ENCODE results near the gene ANKZF1. TPM values are rescaled to one million over a fixed set of nuclear protein-coding genes. Genes with fewer than 3 reads are reported as not detected.

The ANKZF1 gene
- polyA plus RNA-seq, 3 donors: 7.6 to 79.3 (median 10.4) TPM

GRCh38 chr2:219207134-219207883 is 22.3 kb upstream of the ANKZF1 start:
- Histone ChIP-seq H4K20me1 (ENCODE audit: insufficient read depth, low read length) (peaks cover 10% of the 10 kb centered on the region), H3K9me3 (replicated peaks in 1 of 2; ENCODE audit: control insufficient read depth in 1 of 2, insufficient read depth in 1 of 2, low read length in 2 of 2) (peaks cover 0 to 4% of the 10 kb centered on the region in 2 donors), H3K4me1 (ENCODE audit: control insufficient read depth in 1 of 2, insufficient read depth in 2 of 2, low read length in 2 of 2) (peaks cover 19 to 21% of the 10 kb centered on the region in 2 donors), H3K36me3 (replicated peaks in 1 of 2; ENCODE audit: control insufficient read depth in 1 of 2, insufficient read depth in 2 of 2, low read length in 2 of 2) (peaks cover 16 to 31% of the 10 kb centered on the region in 2 donors), H3K27me3 (ENCODE audit: control insufficient read depth in 2 of 2, insufficient read depth in 2 of 2, low read length in 2 of 2) (no peaks in the 10 kb centered on the region), H3K9ac (ENCODE audit: insufficient read depth, low read length, poor library complexity, severe bottlenecking) (peak overlapping the region; percentile 78), H2AFZ (ENCODE audit: insufficient read depth, low read depth, low read length, poor library complexity, severe bottlenecking) (peak overlapping the region; percentile 93), H3K27ac (ENCODE audit: low read depth in 1 of 2, low read length in 2 of 2) (peak overlapping the region; percentile 72 to 91), H3K79me2 (ENCODE audit: insufficient read depth, low read length) (no peaks in the 10 kb centered on the region), H3K4me3 (replicated peaks in 1 of 3; ENCODE audit: low read depth in 2 of 3, low read length in 3 of 3) (peak overlapping the region; percentile 78 to 85 (median 83)), H3K4me2 (replicated peaks; ENCODE audit: extremely low read depth, low read length, poor library complexity, severe bottlenecking) (peak overlapping the region; percentile 91)
- Mint-ChIP-seq H3K36me3 (peaks cover 26 to 35% of the 10 kb centered on the region in 2 donors), H3K4me3 (peak overlapping the region; percentile 79 to 86), H3K27ac (peak overlapping the region in 6 of 7 donors; percentile 81 to 89 (median 86)), H3K27me3 (ENCODE audit: low read depth in 3 of 3) (peaks cover under 1 to 2% (median 2%) of the 10 kb centered on the region in 3 donors), H3K9me3 (peaks cover 2 to 8% (median 4%) of the 10 kb centered on the region in 7 donors), H3K4me1 (peaks cover 39% of the 10 kb centered on the region)
- WGBS (ENCODE audit: insufficient coverage): 26% methylated on average over 22 of the region's 22 CpGs
- DNase-seq: no peak
- intact Hi-C loops (cut with micrococcal nuclease): loop anchor here in 1 of 2 donors (2.0 kb wide), 1 partner anchor 29 kb away; the partner anchor contains the start of gene RETREG2
- TF ChIP-seq, protein P1, sequence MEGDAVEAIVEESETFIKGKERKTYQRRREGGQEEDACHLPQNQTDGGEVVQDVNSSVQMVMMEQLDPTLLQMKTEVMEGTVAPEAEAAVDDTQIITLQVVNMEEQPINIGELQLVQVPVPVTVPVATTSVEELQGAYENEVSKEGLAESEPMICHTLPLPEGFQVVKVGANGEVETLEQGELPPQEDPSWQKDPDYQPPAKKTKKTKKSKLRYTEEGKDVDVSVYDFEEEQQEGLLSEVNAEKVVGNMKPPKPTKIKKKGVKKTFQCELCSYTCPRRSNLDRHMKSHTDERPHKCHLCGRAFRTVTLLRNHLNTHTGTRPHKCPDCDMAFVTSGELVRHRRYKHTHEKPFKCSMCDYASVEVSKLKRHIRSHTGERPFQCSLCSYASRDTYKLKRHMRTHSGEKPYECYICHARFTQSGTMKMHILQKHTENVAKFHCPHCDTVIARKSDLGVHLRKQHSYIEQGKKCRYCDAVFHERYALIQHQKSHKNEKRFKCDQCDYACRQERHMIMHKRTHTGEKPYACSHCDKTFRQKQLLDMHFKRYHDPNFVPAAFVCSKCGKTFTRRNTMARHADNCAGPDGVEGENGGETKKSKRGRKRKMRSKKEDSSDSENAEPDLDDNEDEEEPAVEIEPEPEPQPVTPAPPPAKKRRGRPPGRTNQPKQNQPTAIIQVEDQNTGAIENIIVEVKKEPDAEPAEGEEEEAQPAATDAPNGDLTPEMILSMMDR (IDR thresholded peaks at IDR 0.05): no peak

DNA sequence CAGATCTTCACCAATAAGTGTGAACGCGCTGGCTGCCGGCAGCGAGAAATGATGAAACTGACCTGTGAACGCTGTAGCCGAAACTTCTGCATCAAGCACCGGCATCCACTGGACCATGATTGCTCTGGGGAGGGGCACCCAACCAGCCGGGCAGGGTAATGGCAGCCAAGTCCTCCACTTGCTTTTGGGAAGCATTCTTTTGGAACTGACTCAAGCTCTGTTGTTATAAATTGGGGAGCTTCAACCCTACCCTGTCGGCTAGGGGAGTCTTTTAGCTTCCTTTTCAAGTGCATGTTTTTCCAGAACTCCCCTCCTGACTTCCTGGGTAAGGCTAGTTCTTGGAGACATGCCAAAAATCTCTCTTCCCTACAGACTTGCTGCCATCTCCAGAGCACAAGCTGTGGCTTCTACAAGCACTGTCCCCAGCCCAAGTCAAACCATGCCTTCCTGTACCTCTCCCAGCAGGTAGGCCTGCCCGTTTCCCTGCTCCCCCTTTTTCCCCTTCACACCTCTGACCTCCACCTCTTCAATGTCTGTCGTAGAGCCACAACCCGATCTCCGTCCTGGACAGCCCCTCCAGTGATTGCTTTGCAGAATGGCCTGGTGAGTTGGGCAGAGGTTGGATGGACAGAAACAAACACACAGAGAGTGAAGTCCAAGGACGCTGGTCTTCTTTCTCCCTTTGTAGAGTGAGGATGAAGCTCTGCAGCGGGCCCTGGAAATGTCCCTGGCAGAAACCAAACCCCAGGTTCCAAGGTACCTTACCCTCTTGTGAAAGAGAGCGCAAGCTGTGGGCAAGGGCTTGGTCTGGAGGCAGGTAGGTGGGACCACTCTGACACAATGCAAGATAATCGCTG is 21.5 kb upstream of the ANKZF1 start:
- Mint-ChIP-seq H3K4me3 (peak overlapping the region; percentile 30 to 86), H3K9me3 (peaks cover 2 to 8% (median 4%) of the 10 kb centered on the region in 7 donors), H3K36me3 (peaks cover 30 to 40% of the 10 kb centered on the region in 2 donors), H3K27ac (peak overlapping the region in 3 of 7 donors; percentile 22 to 87 (median 86)), H3K4me1 (peaks cover 39% of the 10 kb centered on the region), H3K27me3 (ENCODE audit: low read depth in 3 of 3) (peaks cover 0 to 2% (median 0%) of the 10 kb centered on the region in 3 donors)
- Histone ChIP-seq H3K27ac (ENCODE audit: low read depth in 1 of 2, low read length in 2 of 2) (no peak overlapping the region), H3K9me3 (replicated peaks in 1 of 2; ENCODE audit: control insufficient read depth in 1 of 2, insufficient read depth in 1 of 2, low read length in 2 of 2) (peaks cover 0 to 4% of the 10 kb centered on the region in 2 donors), H2AFZ (ENCODE audit: insufficient read depth, low read depth, low read length, poor library complexity, severe bottlenecking) (no peak overlapping the region), H4K20me1 (ENCODE audit: insufficient read depth, low read length) (peaks cover 10% of the 10 kb centered on the region), H3K27me3 (ENCODE audit: control insufficient read depth in 2 of 2, insufficient read depth in 2 of 2, low read length in 2 of 2) (no peaks in the 10 kb centered on the region), H3K79me2 (ENCODE audit: insufficient read depth, low read length) (no peaks in the 10 kb centered on the region), H3K4me2 (replicated peaks; ENCODE audit: extremely low read depth, low read length, poor library complexity, severe bottlenecking) (peak overlapping the region; percentile 91), H3K36me3 (replicated peaks in 1 of 2; ENCODE audit: control insufficient read depth in 1 of 2, insufficient read depth in 2 of 2, low read length in 2 of 2) (peaks cover 16 to 31% of the 10 kb centered on the region in 2 donors), H3K4me1 (ENCODE audit: control insufficient read depth in 1 of 2, insufficient read depth in 2 of 2, low read length in 2 of 2) (peaks cover 19 to 21% of the 10 kb centered on the region in 2 donors), H3K4me3 (replicated peaks in 1 of 3; ENCODE audit: low read depth in 2 of 3, low read length in 3 of 3) (no peak overlapping the region), H3K9ac (ENCODE audit: insufficient read depth, low read length, poor library complexity, severe bottlenecking) (no peak overlapping the region)
- DNase-seq: no peak
- 64% methylated on average over 10 of the region's 17 CpGs for WGBS (ENCODE audit: insufficient coverage)
- intact Hi-C loops (cut with micrococcal nuclease): loop anchor here in 1 of 2 donors (2.0 kb wide), 1 partner anchor 29 kb away; the partner anchor contains the start of gene RETREG2
- TF ChIP-seq, protein P1 (IDR thresholded peaks at IDR 0.05): no peak

Data from CD14-positive monocyte (primary cell).